Epithelial cell of proximal tubule (primary cell): ENCODE results near the gene ECT2. TPM values are rescaled to one million over a fixed set of nuclear protein-coding genes. Genes with fewer than 3 reads are reported as not detected.

ENCODE experiments used
- DNase-seq: peaks from one replicate; pipeline ENCODE4 v3.0.0-alpha.2; 2011; ENCODE audit warnings: low read depth
- H3K4me3 ChIP-seq: 2 replicates; pipeline ENCODE4 v1.5.1; 2011; ENCODE audit warnings: low read depth, mild to moderate bottlenecking, low read length
- CTCF ChIP-seq: conservative IDR thresholded peaks from 2 replicates; pipeline ENCODE4 v1.5.1; 2012; ENCODE audit warnings: low read depth, mild to moderate bottlenecking, low read length
- total RNA-seq: library from RNA; depleted of rRNA; stranded (reverse); fragments of >200 nt; gene quantifications from 2 replicates; pipeline ENCODE4 v1.2.3, GENCODE V29; 2015

Gene ECT2
- total RNA-seq, 1 donor from 2014 or later: 98.8 TPM

- DNase-seq: no peak
- H3K4me3 ChIP-seq: no peak overlapping the region
- TF ChIP-seq CTCF: no peak
Observed at GRCh38 chr3:172869784-172870518, 119.4 kb downstream of the ECT2 start.

Other genes starting within 250 kb of the ECT2 start
- gene TNFSF10, start 227.3 kb upstream of the ECT2 start, total RNA-seq: 26.3 and 36.2 TPM in 2 replicates
- 67.1 and 72.9 TPM in 2 replicates for gene NCEH1, start 39.7 kb upstream of the ECT2 start, total RNA-seq